ENCODE data around the gene ERVFRD-1.

- TF ChIP-seq ZNF302 (tag by site-specific recombination; IDR thresholded peaks at IDR 0.05; ENCODE audit: low read depth) (no peak), ZNF350 (tag by site-specific recombination; IDR thresholded peaks at IDR 0.05) (no peak), ZNF843 (tag by site-specific recombination; IDR thresholded peaks at IDR 0.05) (no peak), OSR2 (tag by site-specific recombination; IDR thresholded peaks at IDR 0.05) (no peak)
- TF ChIP-seq, protein P1, sequence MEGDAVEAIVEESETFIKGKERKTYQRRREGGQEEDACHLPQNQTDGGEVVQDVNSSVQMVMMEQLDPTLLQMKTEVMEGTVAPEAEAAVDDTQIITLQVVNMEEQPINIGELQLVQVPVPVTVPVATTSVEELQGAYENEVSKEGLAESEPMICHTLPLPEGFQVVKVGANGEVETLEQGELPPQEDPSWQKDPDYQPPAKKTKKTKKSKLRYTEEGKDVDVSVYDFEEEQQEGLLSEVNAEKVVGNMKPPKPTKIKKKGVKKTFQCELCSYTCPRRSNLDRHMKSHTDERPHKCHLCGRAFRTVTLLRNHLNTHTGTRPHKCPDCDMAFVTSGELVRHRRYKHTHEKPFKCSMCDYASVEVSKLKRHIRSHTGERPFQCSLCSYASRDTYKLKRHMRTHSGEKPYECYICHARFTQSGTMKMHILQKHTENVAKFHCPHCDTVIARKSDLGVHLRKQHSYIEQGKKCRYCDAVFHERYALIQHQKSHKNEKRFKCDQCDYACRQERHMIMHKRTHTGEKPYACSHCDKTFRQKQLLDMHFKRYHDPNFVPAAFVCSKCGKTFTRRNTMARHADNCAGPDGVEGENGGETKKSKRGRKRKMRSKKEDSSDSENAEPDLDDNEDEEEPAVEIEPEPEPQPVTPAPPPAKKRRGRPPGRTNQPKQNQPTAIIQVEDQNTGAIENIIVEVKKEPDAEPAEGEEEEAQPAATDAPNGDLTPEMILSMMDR (tag by site-specific recombination; IDR thresholded peaks at IDR 0.05): no peak
Measured at GRCh38 chr6:11121851-11122250, 10.3 kb upstream of the ERVFRD-1 start.
